DND-41 (cell line): ENCODE measurements around the gene RNF213.
"Not testable (repeated sequence)": the region's sequence is repeated elsewhere in the genome, so short reads cannot be mapped to it uniquely, and the experiment has no call there.

ENCODE experiments used
- ATAC-seq: fragments of 200-7000 bp; cut with Tn5 transposase; 3 replicates; pipeline ENCODE4 v1.9.1; 2021; ENCODE audit warnings: low read depth; ENCODE audit not compliant: insufficient read depth
- DNase-seq: peaks from one replicate; pipeline ENCODE4 v3.0.0-alpha.2; 2020
- H2AFZ ChIP-seq: 2 replicates; pipeline ENCODE4 v1.6.0; 2012; ENCODE audit warnings: low read depth, low read length
- H3K27ac ChIP-seq: 2 replicates; pipeline ENCODE4 v1.5.1; 2012; ENCODE audit warnings: low read length, inconsistent platforms
- H3K27me3 ChIP-seq: fragments of 200-600 bp; sonication (generic); 2 replicates; pipeline ENCODE4 v1.6.0; 2012; ENCODE audit warnings: low read length, mild to moderate bottlenecking, inconsistent platforms; ENCODE audit not compliant: insufficient read depth, poor library complexity
- H3K36me3 ChIP-seq: 2 replicates; pipeline ENCODE4 v1.5.1; 2012; ENCODE audit warnings: low read length, inconsistent platforms; ENCODE audit not compliant: insufficient read depth
- H3K4me1 ChIP-seq: 2 replicates; pipeline ENCODE4 v1.5.1; 2012; ENCODE audit warnings: mild to moderate bottlenecking, low read length; ENCODE audit not compliant: insufficient read depth
- H3K4me2 ChIP-seq: 2 replicates; pipeline ENCODE4 v1.6.0; 2012; ENCODE audit warnings: mild to moderate bottlenecking, moderate library complexity, low read length, inconsistent platforms; ENCODE audit not compliant: insufficient read depth
- H3K4me3 ChIP-seq, 2 experiments: fragments of 200-600 bp in 1 of 2; shearing (Covaris generic) in 1 of 2; 2 replicates each; pipeline ENCODE4 v1.5.1; 2012 to 2016; ENCODE audit warnings: inconsistent platforms in 2 of 2, low read length in 2 of 2, mild to moderate bottlenecking in 2 of 2, low read depth in 1 of 2, moderate library complexity in 1 of 2
- H3K79me2 ChIP-seq: 2 replicates; pipeline ENCODE4 v1.6.0; 2012; ENCODE audit warnings: low read length, inconsistent platforms; ENCODE audit not compliant: insufficient read depth
- H3K9ac ChIP-seq: 2 replicates; pipeline ENCODE4 v1.6.0; 2012; ENCODE audit warnings: low read depth, mild to moderate bottlenecking, inconsistent platforms, low read length, moderate library complexity
- H3K9me3 ChIP-seq: 2 replicates; pipeline ENCODE4 v1.5.1; 2012; ENCODE audit warnings: low read length, moderate library complexity, mild to moderate bottlenecking, inconsistent platforms; ENCODE audit not compliant: insufficient read depth, severe bottlenecking
- H4K20me1 ChIP-seq: 2 replicates; pipeline ENCODE4 v1.6.0; 2012; ENCODE audit warnings: low read length; ENCODE audit not compliant: insufficient read depth
- EZH2 ChIP-seq: IDR thresholded peaks from 3 replicates; pipeline ENCODE4 v1.6.1; 2012; ENCODE audit warnings: borderline replicate concordance, low read depth, mild to moderate bottlenecking, moderate library complexity, low read length, inconsistent platforms; ENCODE audit not compliant: severe bottlenecking
- TF ChIP-seq, protein P1 (sequence below): IDR thresholded peaks from 2 replicates; pipeline ENCODE4 v1.5.1; 2012; ENCODE audit warnings: borderline replicate concordance, low read length, moderate library complexity, mild to moderate bottlenecking; ENCODE audit not compliant: poor library complexity, severe bottlenecking; ENCODE audit errors: extremely low read depth

The RNF213 gene

DNA sequence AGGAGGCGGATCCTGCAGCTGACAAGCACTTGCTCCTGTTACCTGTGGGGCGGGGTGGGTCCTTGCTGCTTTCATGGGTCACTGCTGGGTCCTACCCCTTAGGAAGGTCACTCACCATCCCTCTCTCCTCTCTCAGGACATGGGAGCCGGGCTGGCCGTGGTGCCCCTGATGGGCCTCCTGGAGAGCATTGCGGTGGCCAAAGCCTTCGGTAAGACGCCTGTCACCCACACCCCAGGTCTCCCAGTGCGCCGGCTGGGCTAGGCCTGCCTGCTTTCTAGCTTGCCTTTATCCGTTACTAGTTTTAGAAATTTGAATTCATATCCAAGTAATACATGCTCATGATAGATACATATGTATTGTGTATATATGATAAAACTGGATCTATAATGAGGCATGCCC, 23.3 kb upstream of the RNF213 start:
- H3K9me3 ChIP-seq: peaks cover 12% of the 10 kb centered on the region
- no peaks in the 10 kb centered on the region for H3K79me2 ChIP-seq
- H3K27ac ChIP-seq: no peak overlapping the region
- ATAC-seq: no peak
- H2AFZ ChIP-seq: no peak overlapping the region
- H3K4me1 ChIP-seq: no peaks in the 10 kb centered on the region
- no peak for TF ChIP-seq EZH2
- TF ChIP-seq, protein P1, sequence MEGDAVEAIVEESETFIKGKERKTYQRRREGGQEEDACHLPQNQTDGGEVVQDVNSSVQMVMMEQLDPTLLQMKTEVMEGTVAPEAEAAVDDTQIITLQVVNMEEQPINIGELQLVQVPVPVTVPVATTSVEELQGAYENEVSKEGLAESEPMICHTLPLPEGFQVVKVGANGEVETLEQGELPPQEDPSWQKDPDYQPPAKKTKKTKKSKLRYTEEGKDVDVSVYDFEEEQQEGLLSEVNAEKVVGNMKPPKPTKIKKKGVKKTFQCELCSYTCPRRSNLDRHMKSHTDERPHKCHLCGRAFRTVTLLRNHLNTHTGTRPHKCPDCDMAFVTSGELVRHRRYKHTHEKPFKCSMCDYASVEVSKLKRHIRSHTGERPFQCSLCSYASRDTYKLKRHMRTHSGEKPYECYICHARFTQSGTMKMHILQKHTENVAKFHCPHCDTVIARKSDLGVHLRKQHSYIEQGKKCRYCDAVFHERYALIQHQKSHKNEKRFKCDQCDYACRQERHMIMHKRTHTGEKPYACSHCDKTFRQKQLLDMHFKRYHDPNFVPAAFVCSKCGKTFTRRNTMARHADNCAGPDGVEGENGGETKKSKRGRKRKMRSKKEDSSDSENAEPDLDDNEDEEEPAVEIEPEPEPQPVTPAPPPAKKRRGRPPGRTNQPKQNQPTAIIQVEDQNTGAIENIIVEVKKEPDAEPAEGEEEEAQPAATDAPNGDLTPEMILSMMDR: no peak
- H3K4me3 ChIP-seq: no peak overlapping the region
- no peaks in the 10 kb centered on the region for H4K20me1 ChIP-seq
- H3K9ac ChIP-seq: no peak overlapping the region
- H3K4me2 ChIP-seq: no peak overlapping the region
- no peaks in the 10 kb centered on the region for H3K36me3 ChIP-seq
- DNase-seq: no peak
- no peaks in the 10 kb centered on the region for H3K27me3 ChIP-seq

DNA sequence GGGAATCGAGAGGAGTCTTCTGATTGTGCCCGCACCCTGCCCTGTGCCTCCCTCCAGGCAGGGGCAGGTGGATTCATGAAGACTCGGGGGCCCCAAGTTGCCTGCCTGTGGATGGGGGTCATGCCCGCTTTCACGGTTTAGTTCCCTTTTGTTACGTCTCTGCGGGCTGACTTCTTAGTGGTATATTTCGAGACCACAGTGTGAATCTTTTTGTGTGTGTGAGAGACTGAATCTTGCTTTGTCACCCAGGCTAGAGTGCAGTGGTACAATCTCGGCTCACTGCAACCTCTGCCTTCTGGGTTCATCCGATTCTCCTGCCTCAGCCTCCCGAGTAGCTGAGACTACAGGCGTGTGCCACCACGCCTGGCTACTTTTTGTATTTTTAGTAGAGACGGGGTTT, 18.1 kb upstream of the RNF213 start:
- H3K4me3 ChIP-seq: no peak overlapping the region
- no peak for TF ChIP-seq EZH2
- TF ChIP-seq, protein P1: no peak
- H3K4me2 ChIP-seq: no peak overlapping the region
- ATAC-seq (no peak), DNase-seq (no peak)
- no peaks in the 10 kb centered on the region for H3K9me3 ChIP-seq
- H3K36me3 ChIP-seq: no peaks in the 10 kb centered on the region
- no peak overlapping the region for H3K27ac ChIP-seq
- H3K27me3 ChIP-seq: no peaks in the 10 kb centered on the region
- no peak overlapping the region for H3K9ac ChIP-seq
- H3K79me2 ChIP-seq: no peaks in the 10 kb centered on the region
- H3K4me1 ChIP-seq: no peaks in the 10 kb centered on the region
- no peaks in the 10 kb centered on the region for H4K20me1 ChIP-seq
- H2AFZ ChIP-seq: no peak overlapping the region

DNA sequence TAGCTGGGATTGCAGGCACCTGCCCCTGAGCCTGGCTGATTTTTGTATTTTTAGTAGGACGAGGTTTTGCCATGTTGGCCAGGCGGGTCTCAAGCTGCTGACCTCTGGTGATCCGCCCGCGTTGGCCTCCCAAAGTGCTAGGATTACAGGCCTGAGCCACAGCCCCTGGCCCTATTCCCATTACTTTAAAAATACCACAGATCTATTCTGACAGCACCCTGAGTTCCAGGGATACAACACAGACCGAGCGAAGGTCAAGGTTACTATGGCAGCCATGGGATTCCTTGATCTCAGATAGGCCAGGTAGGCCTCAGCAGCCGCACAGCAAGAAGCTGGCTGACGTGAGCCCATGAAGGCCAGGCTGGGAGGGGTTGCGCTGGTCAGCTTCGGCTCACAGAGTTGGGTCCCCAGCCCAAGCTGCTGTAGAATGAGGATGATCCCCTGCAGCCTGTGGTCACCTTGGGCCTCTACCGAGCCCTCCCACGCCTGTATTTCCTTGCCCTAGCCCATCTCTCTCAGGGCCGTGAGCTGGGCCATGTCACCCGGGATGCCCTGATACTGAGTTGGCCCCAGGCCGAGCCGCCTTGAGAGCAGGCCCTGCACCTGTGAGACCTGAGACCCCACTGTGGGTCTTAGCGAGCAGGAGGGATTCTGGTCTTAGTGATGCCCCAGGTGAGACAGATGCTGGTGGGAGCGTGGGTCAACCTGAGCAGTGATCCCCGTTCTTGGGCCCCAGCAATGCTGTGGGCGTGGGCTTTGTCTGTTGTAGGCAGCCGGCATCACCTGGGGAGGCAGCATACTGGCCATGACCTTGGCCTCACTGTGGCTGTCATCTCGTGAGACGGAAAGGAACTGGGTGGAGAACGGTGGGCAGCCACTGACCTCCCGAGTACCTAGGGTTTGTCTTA, 16.9 kb upstream of the RNF213 start:
- Histone ChIP-seq H4K20me1 (no peaks in the 10 kb centered on the region), H3K4me2 (no peak overlapping the region), H3K4me1 (no peaks in the 10 kb centered on the region), H3K9ac (no peak overlapping the region), H3K79me2 (no peaks in the 10 kb centered on the region), H3K4me3 (no peak overlapping the region), H3K27ac (no peak overlapping the region), H3K9me3 (no peaks in the 10 kb centered on the region), H3K36me3 (no peaks in the 10 kb centered on the region), H2AFZ (no peak overlapping the region), H3K27me3 (no peaks in the 10 kb centered on the region)
- TF ChIP-seq EZH2: no peak
- TF ChIP-seq, protein P1: no peak
- DNase-seq: no peak
- no peak for ATAC-seq

DNA sequence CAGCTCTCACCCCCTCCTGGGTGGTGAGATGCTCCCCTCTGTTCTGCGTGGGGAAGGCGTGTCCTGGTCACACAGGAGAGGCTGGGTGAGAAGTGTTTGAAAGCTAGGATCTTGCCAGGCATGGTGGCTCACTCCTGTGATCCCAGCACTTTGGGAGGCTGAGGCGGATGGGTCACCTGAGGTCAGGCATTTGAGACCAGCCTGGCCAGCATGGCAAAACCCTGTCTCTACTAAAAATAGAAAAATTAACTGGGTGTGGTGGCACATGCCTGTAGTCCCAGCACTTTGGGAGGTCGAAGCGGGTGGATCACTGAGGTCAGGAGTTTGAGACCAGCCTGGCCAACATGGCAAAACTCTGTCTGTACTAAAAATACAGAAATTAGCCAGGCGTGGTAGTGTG, 16.2 kb upstream of the RNF213 start:
- H3K27me3 ChIP-seq, H3K79me2 ChIP-seq, DNase-seq, H4K20me1 ChIP-seq, H2AFZ ChIP-seq, H3K4me2 ChIP-seq, H3K9ac ChIP-seq, H3K4me1 ChIP-seq, H3K9me3 ChIP-seq, H3K36me3 ChIP-seq, H3K27ac ChIP-seq, H3K4me3 ChIP-seq, ATAC-seq: not testable (repeated sequence)
